NCI-H146 treated with DMSO at 0.1 percent for 48 hours (cell line): ENCODE measurements around the gene WDR73.
"Not testable (repeated sequence)": the region's sequence is repeated elsewhere in the genome, so short reads cannot be mapped to it uniquely, and the experiment has no call there.

Experiments
- DNase-seq: peaks from one replicate; lab custom pipeline; 2025; ENCODE audit not compliant: unreplicated experiment; lab: John Stamatoyannopoulos, UW

Gene WDR73

DNA sequence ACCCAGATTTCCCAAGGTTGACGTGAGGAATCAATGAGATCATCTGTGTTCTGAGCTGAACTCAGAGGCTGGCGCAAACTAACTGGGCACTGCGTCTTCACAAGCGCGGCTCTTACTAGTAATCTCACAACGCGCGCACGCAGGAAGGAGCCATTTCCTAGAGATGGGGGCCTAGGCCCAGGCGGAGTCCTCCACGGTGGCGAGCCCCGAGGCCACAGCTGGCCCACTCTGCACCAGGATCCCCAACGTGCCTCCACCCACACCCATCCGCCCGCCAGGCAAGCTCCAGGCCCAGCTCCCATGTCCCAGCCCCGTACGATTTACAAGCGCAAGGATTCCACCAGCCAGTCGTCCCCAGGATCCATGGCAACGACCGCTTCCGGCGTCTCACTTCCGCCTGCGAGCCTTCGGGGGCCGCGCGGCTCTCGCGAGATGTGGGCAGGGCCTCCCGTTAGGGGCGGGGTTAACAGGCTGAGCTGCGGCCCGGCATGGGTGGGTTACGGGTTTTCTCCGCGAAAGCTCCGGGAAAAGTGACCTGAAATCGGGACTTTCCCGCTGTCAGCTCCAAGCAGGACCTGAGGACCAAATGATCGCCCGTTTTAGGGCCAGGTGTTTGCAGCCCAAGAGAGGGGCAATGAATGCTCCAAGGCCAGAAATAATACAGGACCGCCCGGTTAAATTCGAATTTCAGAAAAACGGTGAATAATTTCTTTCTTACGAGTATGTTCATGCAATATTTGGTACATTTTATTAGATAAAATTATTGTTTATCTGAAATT is at the start of gene WDR73:
Gene WDR73 (minus strand): TSS at position 374 of the 779 bp plus-strand sequence. CDS start 9 bp downstream, at position 365.
- peak; percentile 78 for DNase-seq

DNA sequence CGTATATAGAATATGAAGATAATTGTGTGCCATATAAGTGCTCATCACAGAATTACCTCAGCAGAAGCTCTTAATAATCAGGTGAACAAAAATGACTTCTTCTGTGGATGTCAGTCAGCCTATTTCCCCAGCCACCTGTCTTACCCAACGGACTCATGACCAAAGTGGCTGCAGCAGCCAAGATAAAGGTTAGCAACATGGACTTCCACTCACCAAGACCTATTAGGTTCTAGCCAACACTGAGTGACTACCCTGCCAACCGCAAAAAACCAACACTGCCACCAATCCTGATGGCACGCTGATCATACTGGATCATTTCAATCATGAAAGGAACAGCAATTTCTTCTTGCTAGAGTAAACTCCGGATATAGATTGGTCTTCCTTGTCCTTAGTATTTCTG is 49.7 kb upstream of the WDR73 start:
- no peak for DNase-seq

GRCh38 chr15:84702961-84703482 is 48.9 kb upstream of the WDR73 start:
- DNase-seq: no peak

DNA sequence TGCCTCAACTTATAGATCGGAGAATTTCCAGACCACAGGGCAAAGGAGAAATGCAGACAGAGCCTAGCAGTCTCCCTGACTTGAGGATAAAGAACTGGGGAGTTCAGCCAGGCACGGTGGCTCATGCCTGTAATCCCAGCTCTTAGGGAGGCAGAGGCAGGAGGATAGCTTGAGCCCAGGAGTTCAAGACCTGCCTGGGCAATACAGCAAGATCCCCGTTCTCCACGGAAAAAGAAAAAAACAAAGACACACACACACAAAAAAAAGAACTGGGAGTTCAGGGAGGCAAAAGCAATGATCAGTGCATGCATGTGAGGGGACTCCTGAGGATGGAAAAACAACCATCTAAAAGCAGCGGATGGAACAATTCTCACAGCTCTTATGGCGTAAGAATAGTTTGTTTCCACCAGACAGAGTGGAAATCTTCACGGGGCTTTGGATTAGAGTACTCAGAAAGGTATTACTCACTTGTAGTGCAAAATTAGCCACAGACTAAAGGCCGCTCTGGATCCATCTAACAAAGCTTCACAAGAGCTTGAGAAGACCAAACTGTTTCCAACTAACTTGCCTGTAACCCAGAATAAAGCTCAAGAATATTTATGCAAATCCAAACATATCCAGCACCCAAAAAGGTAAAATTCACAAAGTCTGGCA is 45.6 kb upstream of the WDR73 start:
- DNase-seq: no peak

DNA sequence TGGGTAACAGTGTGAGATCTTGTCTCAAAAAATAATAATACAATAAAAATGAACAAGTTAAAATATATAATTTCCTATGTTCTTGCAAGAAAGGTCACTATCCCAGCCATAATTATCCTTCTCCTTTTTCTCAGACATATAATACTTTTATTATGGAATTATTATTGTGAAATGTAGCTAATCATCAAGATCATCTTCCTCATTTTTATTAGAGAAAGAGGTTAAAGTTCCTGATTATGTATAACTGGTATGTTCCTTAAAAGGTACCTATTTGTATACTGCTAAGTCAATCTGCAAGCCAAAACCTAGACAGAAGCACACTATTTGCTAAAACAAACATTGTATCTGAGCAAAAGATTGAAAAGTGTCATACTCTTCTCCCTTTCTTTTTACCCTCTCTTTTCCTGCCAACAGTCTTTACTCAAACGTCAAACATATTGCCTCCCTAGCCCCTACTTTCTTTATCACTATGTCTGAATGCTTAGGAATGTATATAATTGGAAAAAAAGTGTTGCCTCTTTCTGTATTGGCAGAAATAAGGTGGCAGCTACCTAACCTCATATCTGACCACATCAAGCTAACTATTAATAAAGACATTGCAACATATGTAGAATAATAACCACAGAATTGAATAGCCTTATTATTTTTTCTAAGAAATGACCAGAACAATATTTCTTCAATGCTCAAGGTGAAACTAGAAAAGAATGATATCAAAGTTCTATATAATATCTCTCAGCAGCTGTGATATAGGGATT is 43.3 kb upstream of the WDR73 start:
- DNase-seq: no peak

DNA sequence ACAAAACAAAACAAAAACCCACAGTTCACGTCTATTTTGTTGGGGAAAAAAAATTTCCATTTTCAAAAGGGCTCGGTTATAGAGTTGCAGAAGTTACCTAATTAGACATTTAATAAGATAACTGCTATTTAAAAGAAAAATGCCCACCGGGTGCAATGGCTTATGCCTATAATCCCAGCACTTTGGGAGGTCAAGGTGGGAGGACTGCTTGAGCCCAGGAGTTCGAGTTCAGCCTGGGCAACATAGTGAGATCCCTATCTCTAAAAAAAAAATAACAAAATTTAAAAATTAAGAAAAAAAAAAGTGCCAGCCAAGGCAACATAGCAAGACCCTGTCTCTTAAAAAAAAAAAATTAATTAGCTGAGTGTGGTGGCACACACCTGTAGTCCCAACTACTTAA is 42.7 kb upstream of the WDR73 start:
- no peak for DNase-seq

DNA sequence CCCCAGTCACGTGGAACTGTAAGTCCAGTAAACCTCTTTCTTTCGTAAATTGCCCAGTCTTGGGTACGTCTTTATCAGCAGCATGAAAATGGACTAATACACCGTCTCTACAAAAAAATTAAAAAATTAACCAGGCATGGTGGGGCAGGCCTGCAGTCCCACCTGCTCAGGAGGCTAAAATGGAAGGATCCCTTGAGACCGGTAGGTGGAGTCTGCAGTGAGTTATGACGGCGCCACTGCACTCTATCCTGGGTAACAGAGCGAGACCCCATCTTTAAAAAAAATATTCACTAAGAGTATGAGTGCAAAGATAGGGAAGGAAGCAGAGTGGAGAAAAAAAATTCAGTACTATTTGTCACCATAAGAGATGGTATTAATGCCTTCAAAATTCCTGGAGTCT is 36.3 kb upstream of the WDR73 start:
- no peak for DNase-seq

- no peak for DNase-seq
Measured at GRCh38 chr15:84689858-84690257, 35.8 kb upstream of the WDR73 start.

- DNase-seq: not testable (repeated sequence)
Measured at GRCh38 chr15:84686446-84686845, 32.4 kb upstream of the WDR73 start.

DNA sequence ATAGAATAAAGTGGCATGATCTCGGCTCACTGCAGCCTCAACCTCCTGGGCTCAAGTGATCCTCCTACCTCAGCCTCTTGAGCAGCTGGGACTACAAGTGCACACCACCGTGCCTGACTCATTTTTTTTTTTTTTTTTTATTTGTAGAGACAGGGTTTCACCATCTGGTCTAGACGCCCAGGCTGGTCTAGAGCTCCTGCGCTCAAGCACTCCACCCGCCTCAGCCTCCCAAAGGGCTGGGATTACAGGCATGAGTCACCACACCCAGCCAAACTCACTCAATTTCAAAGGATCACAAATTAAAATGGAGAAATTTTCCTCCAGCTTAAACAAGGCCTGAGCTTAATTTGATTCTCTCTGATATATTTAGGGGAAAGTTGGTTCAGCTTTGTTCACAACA is 31.2 kb upstream of the WDR73 start:
- DNase-seq: no peak

- no peak for DNase-seq
Measured at GRCh38 chr15:84684092-84684491, 30.0 kb upstream of the WDR73 start.

- no peak for DNase-seq
Measured at GRCh38 chr15:84681831-84682230, 27.7 kb upstream of the WDR73 start.

DNA sequence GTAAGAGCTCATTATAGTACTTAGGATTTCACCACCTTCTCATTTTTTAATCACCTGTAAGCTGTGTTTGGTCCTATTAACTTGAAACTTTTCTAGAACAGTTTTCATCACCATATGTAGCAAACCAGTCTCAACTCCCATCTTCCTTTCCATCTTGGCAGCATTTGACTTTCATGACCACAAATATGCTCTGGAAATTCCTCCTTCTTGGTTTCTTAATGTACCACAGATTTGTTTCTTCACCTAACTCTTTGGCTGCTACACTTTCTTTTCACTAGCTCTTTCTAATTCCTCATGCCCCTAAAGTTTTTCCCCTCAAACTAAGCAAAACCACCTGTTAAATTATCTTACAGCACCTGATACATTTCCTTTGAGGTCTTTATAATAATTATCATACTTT is 17.1 kb upstream of the WDR73 start:
- no peak for DNase-seq

DNA sequence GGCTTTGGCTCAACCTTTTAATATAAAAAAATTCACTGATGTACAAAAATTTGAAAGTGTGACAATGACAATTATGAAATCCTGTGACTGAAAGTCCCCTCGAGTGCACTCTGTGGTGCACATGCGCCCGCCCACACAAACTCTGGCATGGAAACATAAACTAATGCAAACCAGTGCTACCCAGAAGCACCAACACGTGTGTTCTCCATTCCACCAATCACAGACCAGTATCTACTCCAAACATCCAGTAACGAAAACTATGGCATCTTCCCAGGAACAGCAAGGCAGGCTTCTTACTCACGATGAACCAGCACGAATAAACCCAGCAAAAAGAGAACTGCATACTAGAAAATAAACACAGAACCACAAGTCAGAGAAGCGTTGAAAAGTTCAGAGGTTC is 15.6 kb upstream of the WDR73 start:
- DNase-seq: no peak

DNA sequence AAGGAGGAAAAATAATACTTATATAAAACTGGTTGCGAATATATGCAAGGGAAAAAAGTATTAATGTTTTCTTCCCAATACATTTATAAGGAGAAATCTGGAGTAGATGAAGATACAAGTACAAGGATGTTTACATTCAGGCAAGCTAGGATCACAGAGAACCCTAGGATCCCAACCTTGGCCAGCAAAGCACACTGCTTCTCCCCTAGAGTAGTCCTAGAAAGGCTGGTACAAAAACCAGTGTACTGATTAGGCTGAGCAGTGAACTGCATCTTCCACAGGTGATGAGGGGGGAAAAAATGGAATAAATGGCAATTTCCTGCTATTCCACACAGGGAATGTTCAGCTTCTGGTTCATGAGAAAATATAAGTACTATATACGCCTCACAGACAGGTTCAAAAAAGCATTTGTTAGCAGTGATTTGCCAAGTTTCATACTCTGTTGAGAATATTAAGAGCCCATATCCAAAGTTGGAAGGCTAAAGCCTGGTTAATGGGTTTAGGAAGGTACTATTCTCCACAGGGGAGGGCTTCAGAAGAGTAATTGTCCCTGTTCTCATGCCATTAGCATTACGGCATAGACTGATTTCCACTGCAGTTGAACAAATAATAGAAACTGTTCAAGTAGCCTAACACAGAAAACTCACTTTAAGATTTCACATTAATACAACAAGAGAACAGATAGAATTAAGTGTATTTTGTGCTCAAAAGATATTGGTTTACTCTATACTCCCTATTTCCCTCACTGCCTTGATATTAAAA is 14.3 kb upstream of the WDR73 start:
- no peak for DNase-seq

- DNase-seq: no peak
Measured at GRCh38 chr15:84666373-84666772, 12.3 kb upstream of the WDR73 start.

DNA sequence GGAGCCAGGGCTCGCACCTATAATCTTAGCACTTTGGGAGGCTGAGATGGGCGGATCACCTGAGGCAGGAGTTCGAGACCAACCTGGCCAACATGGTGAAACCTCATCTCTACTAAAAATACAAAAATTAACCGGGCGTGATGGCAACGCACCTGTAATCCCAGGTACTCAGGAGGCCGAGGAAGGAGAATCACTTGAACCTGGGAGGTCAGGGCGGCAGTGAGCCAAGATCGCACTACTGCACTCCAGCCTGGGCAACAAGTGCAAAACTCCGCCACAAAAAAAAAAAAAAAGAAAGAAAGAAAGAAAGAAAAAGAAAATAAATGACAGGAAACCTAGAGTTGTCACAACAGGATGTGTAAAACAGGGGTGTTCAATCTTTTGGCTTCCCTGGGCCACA is 6.9 kb upstream of the WDR73 start:
- DNase-seq: no peak

DNA sequence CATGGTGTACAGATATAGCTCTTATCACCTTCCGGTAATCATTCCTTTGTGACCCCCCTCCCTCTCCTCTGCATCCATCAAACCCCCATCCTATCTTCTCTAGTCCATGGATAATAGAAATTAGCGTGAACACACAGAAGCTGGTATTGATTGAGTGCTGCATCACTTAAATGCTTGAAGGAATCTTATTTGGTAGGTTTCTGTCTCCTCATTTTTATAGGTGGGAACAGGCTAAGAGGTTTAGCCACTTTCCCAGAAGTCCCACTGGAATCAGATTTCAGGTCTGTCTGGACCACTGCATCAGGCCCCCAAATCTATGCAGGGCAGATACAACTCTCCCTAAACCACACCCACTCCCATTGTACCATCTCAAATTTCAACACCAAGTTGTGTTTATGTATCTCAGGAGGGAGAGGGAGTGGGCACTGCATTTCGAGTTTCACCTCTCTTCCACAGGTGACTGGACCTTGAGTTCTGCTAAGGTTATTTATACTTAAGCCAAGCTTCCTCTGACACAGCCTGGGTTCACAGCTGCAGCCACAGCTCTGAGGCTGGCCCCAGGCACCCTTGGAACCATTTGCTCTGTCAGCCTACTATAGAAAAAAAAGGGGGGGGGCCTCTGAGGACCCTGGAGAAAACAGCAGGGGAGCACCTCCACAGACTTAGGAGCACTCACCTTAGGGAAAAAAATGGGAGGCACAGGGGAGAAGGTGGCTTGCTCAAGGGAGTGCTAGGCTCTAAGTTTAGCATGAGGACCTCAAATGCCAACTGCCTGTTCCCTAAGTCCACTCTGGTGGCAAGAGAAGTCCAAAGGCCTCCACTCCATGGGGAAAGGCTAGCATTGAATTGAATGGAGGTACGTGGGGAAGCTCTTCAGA is 6.1 kb upstream of the WDR73 start:
- no peak for DNase-seq

DNA sequence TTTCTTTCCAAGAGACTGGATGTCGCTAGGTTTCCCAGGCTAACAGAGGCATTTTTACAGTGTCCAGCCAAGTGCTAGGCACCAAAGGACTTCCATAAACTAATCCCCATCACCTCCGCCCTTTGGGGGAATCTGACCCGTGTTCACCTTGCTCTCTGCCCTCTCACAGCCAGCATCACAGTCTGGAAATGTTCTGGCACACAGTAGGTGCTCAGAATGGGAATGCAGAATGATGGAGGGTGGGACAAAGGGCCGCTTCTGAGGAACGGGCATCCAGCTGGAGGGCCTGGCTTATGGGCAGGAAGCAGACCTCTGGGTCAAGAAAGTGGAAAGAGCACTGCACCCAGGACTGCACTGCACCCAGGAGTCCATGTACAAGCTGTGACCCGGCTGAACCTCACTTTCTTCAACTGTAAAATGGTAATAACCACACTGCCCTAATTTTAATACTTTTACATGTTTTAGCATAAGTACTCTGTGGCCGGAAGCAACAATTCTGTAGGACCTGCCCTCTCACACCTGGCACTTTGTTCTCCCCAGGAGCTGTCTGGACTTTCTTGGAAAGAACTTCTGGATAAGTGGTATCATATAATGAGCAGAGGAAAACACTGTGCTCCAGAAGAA is 4.8 kb upstream of the WDR73 start:
- DNase-seq: no peak
